Measurements from ENCODE around the gene GPR143. TPM values are rescaled to one million over a fixed set of nuclear protein-coding genes. Genes with fewer than 3 reads are reported as not detected.

The GPR143 gene
- total and polyA plus RNA-seq, 10 of the 15 experiments (the other 5 are each of a cell fraction or from before 2014, with no cell fraction given), result 0.05 to 0.31 (median 0.15) TPM; not detected in 5

- 27% methylated on average over 7 of the region's 7 CpGs for WGBS (ENCODE audit: insufficient coverage, insufficient replicate concordance, low lambda C conversion rate, missing lambda C conversion rate)
- Histone ChIP-seq H3K4me1 (ENCODE audit: control insufficient read depth, insufficient read depth, low read length) (no peaks in the 10 kb centered on the region), H3K27ac (ENCODE audit: control insufficient read depth, insufficient read depth) (no peak overlapping the region), H3K36me3 (ENCODE audit: control insufficient read depth in 2 of 2, insufficient read depth in 2 of 2, low read length in 1 of 2) (no peaks in the 10 kb centered on the region), H2AFZ (ENCODE audit: control insufficient read depth, low read depth, low read length) (no peak overlapping the region), H3K9ac (ENCODE audit: control insufficient read depth, insufficient read depth, low read length) (no peak overlapping the region), H4K20me1 (ENCODE audit: control insufficient read depth, insufficient read depth) (no peaks in the 10 kb centered on the region), H3K4me3 (no peak overlapping the region), H3K79me2 (ENCODE audit: control insufficient read depth, insufficient read depth, low read length) (no peaks in the 10 kb centered on the region), H3K27me3 (replicated peaks in 1 of 2; ENCODE audit: control insufficient read depth in 2 of 2, insufficient read depth in 2 of 2, low read length in 1 of 2) (no peaks in the 10 kb centered on the region), H3K4me2 (ENCODE audit: control insufficient read depth, insufficient read depth) (no peak overlapping the region), H3K9me3 (replicated peaks; ENCODE audit: control insufficient read depth, insufficient read depth, low read length) (no peaks in the 10 kb centered on the region; the same call in 2 of the 3 replicates)
- CTCF ChIA-PET, result no interaction called here
- TF ChIP-seq NFIC (IDR thresholded peaks at IDR 0.05; ENCODE audit: low read depth, low read length) (no peak), IRF4 (IDR thresholded peaks at IDR 0.05; ENCODE audit: low read depth, low read length) (no peak), BHLHE40 (IDR thresholded peaks at IDR 0.05; ENCODE audit: borderline replicate concordance in 1 of 2, low read depth in 2 of 2, low read length in 1 of 2) (no peak), HDGF (IDR thresholded peaks at IDR 0.05) (no peak)
- intact Hi-C loops (cut with micrococcal nuclease; ENCODE audit: unreplicated experiment), result no loop called here
- SMC1A ChIA-PET (ENCODE audit: uncharacterized antibody, unreplicated experiment), result no interaction called here
- BruUV-seq (replicated peaks), result no TSS peak
- ATAC-seq (no peak), FAIRE-seq (no peak), DNase-seq (ENCODE audit: low read depth, low spot score) (no peak)
- POLR2A ChIA-PET, result no interaction called here
- in situ Hi-C loops (cut with MboI), result no loop called here
- RAD21 ChIA-PET (ENCODE audit: unreplicated experiment), result no interaction called here
Observed at GRCh38 chrX:9757366-9757765, 8.3 kb downstream of the GPR143 start.

DNA sequence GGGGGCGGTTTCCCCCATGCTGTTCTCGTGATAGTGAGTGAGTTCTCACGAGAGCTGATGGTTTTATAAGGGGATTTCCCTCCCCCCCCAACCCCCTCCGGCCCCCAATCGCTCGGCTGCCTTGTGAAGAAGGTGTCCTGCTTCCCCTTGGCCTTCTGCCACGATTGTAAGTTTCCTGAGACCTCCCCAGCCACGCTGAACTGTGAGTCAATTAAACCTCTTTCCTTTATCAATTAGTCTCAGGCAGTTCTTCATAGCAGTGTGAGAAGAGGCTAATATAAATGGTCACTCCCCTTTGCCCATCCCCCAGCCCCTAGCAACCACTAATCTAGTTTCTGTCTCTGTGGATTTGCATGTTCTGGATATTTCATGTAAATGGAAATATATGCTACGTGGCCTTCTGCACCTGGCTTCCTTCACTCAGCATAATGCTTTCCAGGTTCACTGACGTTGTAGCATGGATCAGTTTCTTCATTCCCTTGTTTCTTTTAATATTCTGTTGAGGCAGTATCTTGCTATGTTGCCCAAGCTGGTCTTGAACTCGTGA is 16.4 kb downstream of the GPR143 start:
- DNase-seq (ENCODE audit: low read depth, low spot score), result no peak
- ChIA-PET POLR2A (no interaction called here), SMC1A (ENCODE audit: uncharacterized antibody, unreplicated experiment) (no interaction called here), RAD21 (ENCODE audit: unreplicated experiment) (no interaction called here), CTCF (interaction anchor here (1.1 kb wide), 1 partner anchor 371 kb away, joined by 3 read pairs; no protein-coding TSS in a partner anchor)
- BruUV-seq (replicated peaks), result no TSS peak
- H3K36me3 ChIP-seq (ENCODE audit: control insufficient read depth in 2 of 2, insufficient read depth in 2 of 2, low read length in 1 of 2), result no peaks in the 10 kb centered on the region
- H3K4me3 ChIP-seq, result no peak overlapping the region
- no peak overlapping the region for H3K9ac ChIP-seq (ENCODE audit: control insufficient read depth, insufficient read depth, low read length)
- no peak overlapping the region for H3K27ac ChIP-seq (ENCODE audit: control insufficient read depth, insufficient read depth)
- FAIRE-seq, result no peak
- no peaks in the 10 kb centered on the region for H3K27me3 ChIP-seq (replicated peaks in 1 of 2; ENCODE audit: control insufficient read depth in 2 of 2, insufficient read depth in 2 of 2, low read length in 1 of 2)
- H3K9me3 ChIP-seq (replicated peaks; ENCODE audit: control insufficient read depth, insufficient read depth, low read length), result no peaks in the 10 kb centered on the region; the same call in 2 of the 3 replicates
- 12% methylated on average over 10 of the region's 11 CpGs for WGBS (ENCODE audit: insufficient coverage, insufficient replicate concordance, low lambda C conversion rate, missing lambda C conversion rate)
- no peak overlapping the region for H3K4me2 ChIP-seq (ENCODE audit: control insufficient read depth, insufficient read depth)
- in situ Hi-C loops (cut with MboI), result no loop called here
- H3K79me2 ChIP-seq (ENCODE audit: control insufficient read depth, insufficient read depth, low read length), result no peaks in the 10 kb centered on the region
- H4K20me1 ChIP-seq (ENCODE audit: control insufficient read depth, insufficient read depth), result no peaks in the 10 kb centered on the region
- ATAC-seq, result peak; percentile 36
- no peaks in the 10 kb centered on the region for H3K4me1 ChIP-seq (ENCODE audit: control insufficient read depth, insufficient read depth, low read length)
- TF ChIP-seq, protein P1, sequence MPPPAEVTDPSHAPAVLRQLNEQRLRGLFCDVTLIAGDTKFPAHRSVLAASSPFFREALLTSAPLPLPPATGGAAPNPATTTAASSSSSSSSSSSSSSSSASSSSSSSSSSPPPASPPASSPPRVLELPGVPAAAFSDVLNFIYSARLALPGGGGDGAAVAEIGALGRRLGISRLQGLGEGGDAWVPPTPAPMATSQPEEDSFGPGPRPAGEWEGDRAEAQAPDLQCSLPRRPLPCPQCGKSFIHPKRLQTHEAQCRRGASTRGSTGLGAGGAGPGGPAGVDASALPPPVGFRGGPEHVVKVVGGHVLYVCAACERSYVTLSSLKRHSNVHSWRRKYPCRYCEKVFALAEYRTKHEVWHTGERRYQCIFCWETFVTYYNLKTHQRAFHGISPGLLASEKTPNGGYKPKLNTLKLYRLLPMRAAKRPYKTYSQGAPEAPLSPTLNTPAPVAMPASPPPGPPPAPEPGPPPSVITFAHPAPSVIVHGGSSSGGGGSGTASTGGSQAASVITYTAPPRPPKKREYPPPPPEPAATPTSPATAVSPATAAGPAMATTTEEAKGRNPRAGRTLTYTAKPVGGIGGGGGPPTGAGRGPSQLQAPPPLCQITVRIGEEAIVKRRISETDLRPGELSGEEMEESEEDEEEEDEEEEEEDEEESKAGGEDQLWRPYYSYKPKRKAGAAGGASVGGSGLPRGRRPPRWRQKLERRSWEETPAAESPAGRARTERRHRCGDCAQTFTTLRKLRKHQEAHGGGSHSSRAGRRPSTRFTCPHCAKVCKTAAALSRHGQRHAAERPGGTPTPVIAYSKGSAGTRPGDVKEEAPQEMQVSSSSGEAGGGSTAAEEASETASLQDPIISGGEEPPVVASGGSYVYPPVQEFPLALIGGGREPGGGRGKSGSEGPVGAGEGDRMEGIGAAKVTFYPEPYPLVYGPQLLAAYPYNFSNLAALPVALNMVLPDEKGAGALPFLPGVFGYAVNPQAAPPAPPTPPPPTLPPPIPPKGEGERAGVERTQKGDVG (CRISPR knock-in tag; IDR thresholded peaks at IDR 0.05), result no peak
- no peak for TF ChIP-seq RCOR1 (conservative IDR thresholded peaks at IDR 0.05; ENCODE audit: low read depth, low read length)
- TF ChIP-seq NR2F1 (conservative IDR thresholded peaks at IDR 0.05), result no peak
- TF ChIP-seq RBBP5 (conservative IDR thresholded peaks at IDR 0.05), result no peak
- no peak for TF ChIP-seq SUPT20H (IDR thresholded peaks at IDR 0.05; ENCODE audit: borderline replicate concordance, control insufficient read depth, low read depth, low read length)
- intact Hi-C loops (cut with micrococcal nuclease; ENCODE audit: unreplicated experiment), result loop anchor here (10.0 kb wide), 1 partner anchor 196 kb away; no protein-coding TSS in a partner anchor
- H2AFZ ChIP-seq (ENCODE audit: control insufficient read depth, low read depth, low read length), result no peak overlapping the region

Data from GM12878 (cell line).